Measurements from ENCODE around the gene GOLGA8O.
"Not testable (repeated sequence)": the region's sequence is repeated elsewhere in the genome, so short reads cannot be mapped to it uniquely, and the experiment has no call there.

Gene GOLGA8O

DNA sequence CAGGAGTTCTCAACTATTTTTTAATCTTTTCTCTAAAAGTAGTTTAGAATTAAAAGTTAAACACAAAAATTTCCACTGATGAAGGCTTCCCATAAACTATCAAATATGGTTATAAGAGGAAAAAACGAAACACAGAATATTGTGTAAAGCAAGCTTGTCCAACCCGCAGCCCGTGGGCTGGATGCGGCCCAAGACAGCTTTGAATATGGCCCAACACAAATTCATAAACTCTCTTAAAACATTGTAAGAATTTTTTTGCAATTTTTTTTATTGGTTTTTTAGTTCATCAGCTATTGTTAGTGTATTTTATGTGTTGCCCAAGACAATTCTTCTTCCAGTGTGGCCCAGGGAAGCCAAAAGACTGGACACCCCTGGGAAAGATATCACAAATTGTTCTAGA lies 28.9 kb downstream of the GOLGA8O start:
- H3K4me2 ChIP-seq (ENCODE audit: low read length); H3K79me2 ChIP-seq; H3K9ac ChIP-seq; H3K27me3 ChIP-seq (ENCODE audit: control insufficient read depth, insufficient read depth, low read length); H3K9me3 ChIP-seq (ENCODE audit: control insufficient read depth, low read length); H2AFZ ChIP-seq; H3K4me3 ChIP-seq (ENCODE audit: low read depth, low read length); H3K36me3 ChIP-seq (ENCODE audit: control insufficient read depth, insufficient read depth, low read length); H3K4me1 ChIP-seq; H3K27ac ChIP-seq: not testable (repeated sequence)

DNA sequence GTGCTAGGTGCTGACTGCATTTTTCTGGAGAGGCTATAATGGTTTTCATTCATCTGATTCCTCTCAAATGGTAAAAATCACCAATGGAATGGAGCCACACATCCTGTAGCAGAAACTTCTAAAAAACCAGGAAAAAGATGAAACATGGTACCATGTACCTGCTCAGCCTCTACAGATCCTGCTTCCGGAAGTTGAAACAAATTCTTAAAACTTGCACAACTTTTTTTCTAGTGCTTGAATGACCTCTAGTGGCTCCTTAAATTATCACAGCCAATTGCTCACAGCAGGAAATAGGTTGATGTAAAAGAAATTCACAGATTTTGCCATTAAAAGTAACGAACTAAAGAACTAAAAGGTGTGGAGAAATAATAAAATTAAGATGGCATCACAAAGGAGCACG lies 47.5 kb downstream of the GOLGA8O start:
- H3K4me2 ChIP-seq (ENCODE audit: low read length); H3K36me3 ChIP-seq (ENCODE audit: control insufficient read depth, insufficient read depth, low read length); H3K4me1 ChIP-seq; H2AFZ ChIP-seq; H3K79me2 ChIP-seq; H3K27me3 ChIP-seq (ENCODE audit: control insufficient read depth, insufficient read depth, low read length); H3K9ac ChIP-seq; H3K27ac ChIP-seq; H3K9me3 ChIP-seq (ENCODE audit: control insufficient read depth, low read length); H3K4me3 ChIP-seq (ENCODE audit: low read depth, low read length): not testable (repeated sequence)

DNA sequence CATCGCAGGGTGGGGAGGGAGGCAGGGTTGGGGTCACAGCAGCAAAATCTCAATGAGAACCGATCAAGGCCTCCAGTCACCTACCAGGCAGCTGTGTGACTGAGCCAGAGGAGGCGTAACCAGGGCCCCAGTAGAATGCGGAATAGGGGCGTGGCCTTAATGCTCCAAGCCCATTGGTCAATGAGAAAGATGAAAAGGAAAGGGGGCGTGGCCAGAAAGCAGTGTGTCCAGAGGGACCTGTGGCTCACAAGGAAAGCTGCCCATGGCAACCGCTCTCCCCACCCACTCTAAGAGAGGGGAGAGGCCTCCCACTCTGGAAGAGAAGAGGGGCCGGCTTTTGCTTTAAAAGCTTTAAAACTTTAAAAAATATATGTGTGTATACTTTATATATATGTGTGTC lies 52.2 kb downstream of the GOLGA8O start, which contains the start of gene GOLGA8K:
Gene GOLGA8K (minus strand): TSS at position 101 of the 400 bp plus-strand sequence. CDS start 98 bp downstream, at position 3.
- not testable (repeated sequence) for H3K27me3 ChIP-seq (ENCODE audit: control insufficient read depth, insufficient read depth, low read length); H2AFZ ChIP-seq; H3K27ac ChIP-seq; H3K4me2 ChIP-seq (ENCODE audit: low read length); H3K4me3 ChIP-seq (ENCODE audit: low read depth, low read length); H3K79me2 ChIP-seq; H3K9ac ChIP-seq; H3K9me3 ChIP-seq (ENCODE audit: control insufficient read depth, low read length); H3K36me3 ChIP-seq (ENCODE audit: control insufficient read depth, insufficient read depth, low read length); H3K4me1 ChIP-seq

DNA sequence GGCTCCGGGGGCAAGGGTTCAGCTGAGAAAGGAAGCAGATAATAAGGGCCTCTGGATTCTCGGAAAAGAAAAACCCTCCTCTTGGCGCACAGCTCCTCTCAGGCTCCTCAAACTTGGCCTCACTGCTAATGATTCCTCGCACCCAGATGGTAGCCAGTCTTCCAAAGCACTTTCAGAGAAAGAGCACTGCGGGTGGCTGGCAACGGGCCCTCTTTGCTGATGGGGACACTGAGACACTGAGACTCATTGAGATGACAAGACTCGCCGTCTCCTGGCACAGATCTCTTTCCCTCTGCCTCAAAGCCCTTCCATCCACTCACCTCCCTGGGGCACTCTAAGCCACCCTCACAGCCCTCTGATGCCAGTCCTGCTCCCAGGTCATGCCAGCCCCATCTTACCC lies 58.9 kb downstream of the GOLGA8O start:
- H3K4me3 ChIP-seq (ENCODE audit: low read depth, low read length); H3K27me3 ChIP-seq (ENCODE audit: control insufficient read depth, insufficient read depth, low read length); H3K27ac ChIP-seq; H3K9me3 ChIP-seq (ENCODE audit: control insufficient read depth, low read length); H3K4me1 ChIP-seq; H2AFZ ChIP-seq; H3K79me2 ChIP-seq; H3K4me2 ChIP-seq (ENCODE audit: low read length); H3K36me3 ChIP-seq (ENCODE audit: control insufficient read depth, insufficient read depth, low read length); H3K9ac ChIP-seq: not testable (repeated sequence)
